ENCODE data around the gene DOCK2.

DOCK2 gene

DNA sequence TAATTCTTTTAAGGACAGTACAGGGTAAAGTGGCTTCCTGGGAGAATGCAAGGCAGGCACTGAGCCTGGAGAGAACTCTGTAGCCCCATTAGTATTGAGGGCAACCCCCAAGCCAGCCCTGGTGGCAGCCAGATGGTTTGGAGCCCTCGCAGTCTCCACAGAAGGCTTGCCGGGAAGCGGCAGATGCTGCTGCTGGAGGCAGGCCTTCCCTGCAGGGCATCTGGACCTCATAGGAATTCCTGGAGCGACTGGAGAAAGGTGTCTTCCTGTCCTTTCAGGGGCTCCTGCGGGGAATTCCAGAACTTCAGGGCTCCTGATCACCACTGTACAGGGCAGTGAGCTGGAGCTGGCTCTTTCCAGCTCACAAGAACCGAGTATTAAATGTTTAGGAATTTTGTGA lies 175.7 kb downstream of the DOCK2 start:
- Histone ChIP-seq H3K4me1 (ENCODE audit: insufficient read depth, low read length, poor library complexity, severe bottlenecking) (no peaks in the 10 kb centered on the region), H3K9ac (ENCODE audit: low read depth, low read length, poor library complexity, severe bottlenecking) (no peak overlapping the region), H3K9me3 (ENCODE audit: insufficient read depth, low read depth, low read length) (no peaks in the 10 kb centered on the region), H4K20me1 (ENCODE audit: insufficient read depth, low read length, poor library complexity, severe bottlenecking) (no peaks in the 10 kb centered on the region), H3K9me2 (replicated peaks; ENCODE audit: low read depth, low read length) (no peaks in the 10 kb centered on the region), H3F3A (ENCODE audit: low read depth) (no peaks in the 10 kb centered on the region), H3K27me3 (ENCODE audit: insufficient read depth, low read length, poor library complexity, severe bottlenecking) (no peaks in the 10 kb centered on the region), H2AFZ (ENCODE audit: low read length) (no peak overlapping the region), H3K4me2 (ENCODE audit: low read depth, low read length, poor library complexity, severe bottlenecking) (no peak overlapping the region), H3K4me3 (ENCODE audit: low read length, poor library complexity, severe bottlenecking) (no peak overlapping the region), H3K79me2 (ENCODE audit: insufficient read depth, low read length) (no peaks in the 10 kb centered on the region), H3K36me3 (ENCODE audit: insufficient read depth, low read length) (peaks cover 26% of the 10 kb centered on the region; the same call in 1 of the 2 replicates)
- TF ChIP-seq EZH2phosphoT487 (IDR thresholded peaks at IDR 0.05; ENCODE audit: borderline replicate concordance): no peak
- TF ChIP-seq, protein P1, sequence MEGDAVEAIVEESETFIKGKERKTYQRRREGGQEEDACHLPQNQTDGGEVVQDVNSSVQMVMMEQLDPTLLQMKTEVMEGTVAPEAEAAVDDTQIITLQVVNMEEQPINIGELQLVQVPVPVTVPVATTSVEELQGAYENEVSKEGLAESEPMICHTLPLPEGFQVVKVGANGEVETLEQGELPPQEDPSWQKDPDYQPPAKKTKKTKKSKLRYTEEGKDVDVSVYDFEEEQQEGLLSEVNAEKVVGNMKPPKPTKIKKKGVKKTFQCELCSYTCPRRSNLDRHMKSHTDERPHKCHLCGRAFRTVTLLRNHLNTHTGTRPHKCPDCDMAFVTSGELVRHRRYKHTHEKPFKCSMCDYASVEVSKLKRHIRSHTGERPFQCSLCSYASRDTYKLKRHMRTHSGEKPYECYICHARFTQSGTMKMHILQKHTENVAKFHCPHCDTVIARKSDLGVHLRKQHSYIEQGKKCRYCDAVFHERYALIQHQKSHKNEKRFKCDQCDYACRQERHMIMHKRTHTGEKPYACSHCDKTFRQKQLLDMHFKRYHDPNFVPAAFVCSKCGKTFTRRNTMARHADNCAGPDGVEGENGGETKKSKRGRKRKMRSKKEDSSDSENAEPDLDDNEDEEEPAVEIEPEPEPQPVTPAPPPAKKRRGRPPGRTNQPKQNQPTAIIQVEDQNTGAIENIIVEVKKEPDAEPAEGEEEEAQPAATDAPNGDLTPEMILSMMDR (conservative IDR thresholded peaks at IDR 0.05; ENCODE audit: low read length): no peak

- H2AFZ ChIP-seq (ENCODE audit: low read length): no peak overlapping the region
- TF ChIP-seq, protein P1 (conservative IDR thresholded peaks at IDR 0.05; ENCODE audit: low read length): no peak
- no peak for TF ChIP-seq EZH2phosphoT487 (IDR thresholded peaks at IDR 0.05; ENCODE audit: borderline replicate concordance)
- H3K9ac ChIP-seq (ENCODE audit: low read depth, low read length, poor library complexity, severe bottlenecking): no peak overlapping the region
- H3K4me1 ChIP-seq (ENCODE audit: insufficient read depth, low read length, poor library complexity, severe bottlenecking): no peaks in the 10 kb centered on the region
- no peak overlapping the region for H3K4me2 ChIP-seq (ENCODE audit: low read depth, low read length, poor library complexity, severe bottlenecking)
- no peaks in the 10 kb centered on the region for H3K9me2 ChIP-seq (replicated peaks; ENCODE audit: low read depth, low read length)
- no peaks in the 10 kb centered on the region for H4K20me1 ChIP-seq (ENCODE audit: insufficient read depth, low read length, poor library complexity, severe bottlenecking)
- no peaks in the 10 kb centered on the region for H3K79me2 ChIP-seq (ENCODE audit: insufficient read depth, low read length)
- H3K27me3 ChIP-seq (ENCODE audit: insufficient read depth, low read length, poor library complexity, severe bottlenecking): no peaks in the 10 kb centered on the region
- no peaks in the 10 kb centered on the region for H3K9me3 ChIP-seq (ENCODE audit: insufficient read depth, low read depth, low read length)
- H3K4me3 ChIP-seq (ENCODE audit: low read length, poor library complexity, severe bottlenecking): no peak overlapping the region
- no peaks in the 10 kb centered on the region for H3F3A ChIP-seq (ENCODE audit: low read depth)
- H3K36me3 ChIP-seq (ENCODE audit: insufficient read depth, low read length): peaks cover 36% of the 10 kb centered on the region; the same call in 1 of the 2 replicates
These were observed 177.0 kb downstream of the DOCK2 start for GRCh38 chr5:169814045-169814444.

DNA sequence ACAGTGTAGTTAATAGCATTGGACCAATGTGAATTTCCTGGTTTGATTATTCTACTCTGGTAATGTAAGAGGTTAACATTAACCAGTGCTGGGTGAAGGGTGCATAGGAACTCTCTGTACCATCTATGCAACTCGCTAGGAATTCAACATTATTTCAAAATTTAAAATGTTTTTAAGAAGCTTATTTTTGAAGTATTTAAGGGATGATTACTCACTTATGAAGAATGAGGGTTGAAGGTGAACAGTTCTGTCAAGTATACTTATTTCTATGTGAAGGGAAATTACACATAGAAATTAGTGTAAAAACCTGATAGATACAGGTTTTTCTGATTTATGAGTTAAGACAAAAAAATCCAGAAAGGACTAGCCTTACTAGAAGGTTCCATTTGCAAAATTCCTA lies 177.4 kb downstream of the DOCK2 start:
- no peaks in the 10 kb centered on the region for H3K4me1 ChIP-seq (ENCODE audit: insufficient read depth, low read length, poor library complexity, severe bottlenecking)
- no peaks in the 10 kb centered on the region for H3K27me3 ChIP-seq (ENCODE audit: insufficient read depth, low read length, poor library complexity, severe bottlenecking)
- H3K9me3 ChIP-seq (ENCODE audit: insufficient read depth, low read depth, low read length): no peaks in the 10 kb centered on the region
- H4K20me1 ChIP-seq (ENCODE audit: insufficient read depth, low read length, poor library complexity, severe bottlenecking): no peaks in the 10 kb centered on the region
- H3F3A ChIP-seq (ENCODE audit: low read depth): no peaks in the 10 kb centered on the region
- H2AFZ ChIP-seq (ENCODE audit: low read length): no peak overlapping the region
- no peak overlapping the region for H3K9ac ChIP-seq (ENCODE audit: low read depth, low read length, poor library complexity, severe bottlenecking)
- no peaks in the 10 kb centered on the region for H3K9me2 ChIP-seq (replicated peaks; ENCODE audit: low read depth, low read length)
- H3K4me2 ChIP-seq (ENCODE audit: low read depth, low read length, poor library complexity, severe bottlenecking): no peak overlapping the region
- no peak overlapping the region for H3K4me3 ChIP-seq (ENCODE audit: low read length, poor library complexity, severe bottlenecking)
- peaks cover 39% of the 10 kb centered on the region; the same call in 1 of the 2 replicates for H3K36me3 ChIP-seq (ENCODE audit: insufficient read depth, low read length)
- H3K79me2 ChIP-seq (ENCODE audit: insufficient read depth, low read length): no peaks in the 10 kb centered on the region
- no peak for TF ChIP-seq EZH2phosphoT487 (IDR thresholded peaks at IDR 0.05; ENCODE audit: borderline replicate concordance)
- TF ChIP-seq, protein P1 (conservative IDR thresholded peaks at IDR 0.05; ENCODE audit: low read length): no peak

Measured in Loucy (cell line).